CD14-positive monocyte (primary cell): ENCODE data around the gene USB1. TPM values are rescaled to one million over a fixed set of nuclear protein-coding genes. Genes with fewer than 3 reads are reported as not detected.

Source experiments
- DNase-seq, 3 donors: peaks; one replicate each; pipeline ENCODE4 v3.0.0-alpha.2; 2011 to 2022
- H2AFZ ChIP-seq: 2 replicates; pipeline ENCODE4 v1.6.0; 2012; ENCODE audit warnings: mild to moderate bottlenecking, low read depth, low read length, inconsistent platforms; ENCODE audit not compliant: insufficient read depth, poor library complexity, severe bottlenecking
- H3K27ac ChIP-seq, 2 donors: 1 replicate in 1 of 2; 2 replicates in 1 of 2; pipeline ENCODE4 v1.5.1; 2012 to 2013; ENCODE audit warnings: low read length in 2 of 2, control low read depth in 1 of 2, inconsistent platforms in 1 of 2, low read depth in 1 of 2, mild to moderate bottlenecking in 1 of 2
- H3K27me3 ChIP-seq, 2 donors: one replicate each; pipeline versions ENCODE4 v1.6.0 to v1.6.1; 2011 to 2013; ENCODE audit warnings: low read length in 2 of 2; ENCODE audit not compliant: control insufficient read depth in 2 of 2, insufficient read depth in 2 of 2
- H3K36me3 ChIP-seq, 2 donors: replicated peaks in 1 of 2; 1 replicate in 1 of 2; 2 replicates in 1 of 2; pipeline versions ENCODE4 v1.5.1 to v1.6.1; 2012 to 2013; ENCODE audit warnings: low read length in 2 of 2, control low read depth in 1 of 2, inconsistent platforms in 1 of 2, mild to moderate bottlenecking in 1 of 2; ENCODE audit not compliant: insufficient read depth in 2 of 2, control insufficient read depth in 1 of 2
- H3K4me1 ChIP-seq, 2 donors: 1 replicate in 1 of 2; 2 replicates in 1 of 2; pipeline versions ENCODE4 v1.5.1 to v1.6.1; 2012 to 2013; ENCODE audit warnings: low read length in 2 of 2, control low read depth in 1 of 2, inconsistent platforms in 1 of 2, mild to moderate bottlenecking in 1 of 2, moderate library complexity in 1 of 2; ENCODE audit not compliant: insufficient read depth in 2 of 2, control insufficient read depth in 1 of 2
- H3K4me2 ChIP-seq: replicated peaks from 2 replicates; pipeline ENCODE3; 2012; ENCODE audit warnings: low read length, moderate library complexity, mild to moderate bottlenecking; ENCODE audit not compliant: poor library complexity, severe bottlenecking; ENCODE audit errors: extremely low read depth
- H3K4me3 ChIP-seq, 3 experiments: fragments of 200-600 bp in 1 of 3; sonication (generic) in 1 of 3; replicated peaks in 1 of 3; 1 replicate in 2 of 3; 2 replicates in 1 of 3; pipeline ENCODE4 v1.5.1; 2011 to 2013; ENCODE audit warnings: low read length in 3 of 3, mild to moderate bottlenecking in 3 of 3, control low read depth in 2 of 3, low read depth in 2 of 3, inconsistent platforms in 1 of 3, moderate library complexity in 1 of 3
- H3K79me2 ChIP-seq: 2 replicates; pipeline ENCODE4 v1.6.0; 2012; ENCODE audit warnings: mild to moderate bottlenecking, control low read depth, inconsistent platforms, low read length, moderate library complexity; ENCODE audit not compliant: insufficient read depth
- H3K9ac ChIP-seq: 2 replicates; pipeline ENCODE4 v1.6.0; 2017; ENCODE audit warnings: low read length, mild to moderate bottlenecking; ENCODE audit not compliant: insufficient read depth, poor library complexity, severe bottlenecking
- H3K9me3 ChIP-seq, 2 donors: replicated peaks in 1 of 2; 1 replicate in 1 of 2; 2 replicates in 1 of 2; pipeline versions ENCODE4 v1.5.1 to v1.6.1; 2012 to 2013; ENCODE audit warnings: low read length in 2 of 2, control low read depth in 1 of 2; ENCODE audit not compliant: control insufficient read depth in 1 of 2, insufficient read depth in 1 of 2
- H4K20me1 ChIP-seq: 2 replicates; pipeline ENCODE4 v1.6.0; 2012; ENCODE audit warnings: mild to moderate bottlenecking, low read length, control low read depth, moderate library complexity; ENCODE audit not compliant: insufficient read depth
- H3K27ac Mint-ChIP-seq, 7 donors: one replicate each; pipeline ENCODE4 v1.8.0; 2020; ENCODE audit warnings: mild to moderate bottlenecking in 7 of 7, mixed read lengths in 7 of 7, moderate library complexity in 6 of 7, inconsistent platforms in 2 of 7
- H3K27me3 Mint-ChIP-seq, 3 donors: one replicate each; pipeline ENCODE4 v1.8.0; 2021 to 2022; ENCODE audit warnings: low read depth in 3 of 3, mild to moderate bottlenecking in 3 of 3, mixed read lengths in 3 of 3, moderate library complexity in 3 of 3, inconsistent platforms in 1 of 3
- H3K36me3 Mint-ChIP-seq, 2 donors: one replicate each; pipeline ENCODE4 v1.8.0; 2020; ENCODE audit warnings: mixed read lengths in 2 of 2, inconsistent platforms in 1 of 2, mild to moderate bottlenecking in 1 of 2
- H3K4me1 Mint-ChIP-seq: one replicate; pipeline ENCODE4 v1.8.0; 2020; ENCODE audit warnings: mild to moderate bottlenecking, mixed read lengths
- H3K4me3 Mint-ChIP-seq, 2 donors: one replicate each; pipeline ENCODE4 v1.8.0; 2020; ENCODE audit warnings: mild to moderate bottlenecking in 2 of 2, mixed read lengths in 2 of 2, moderate library complexity in 1 of 2
- H3K9me3 Mint-ChIP-seq, 7 donors: one replicate each; pipeline ENCODE4 v1.8.0; 2020 to 2022; ENCODE audit warnings: mixed read lengths in 7 of 7, mild to moderate bottlenecking in 6 of 7, moderate library complexity in 6 of 7, inconsistent platforms in 2 of 7
- CTCF ChIP-seq: fragments of 200-600 bp; IDR thresholded peaks from one replicate; pipeline ENCODE4 v1.8.0; 2022; ENCODE audit warnings: antibody characterized with exemption, mild to moderate bottlenecking
- WGBS: methylation state at CpG from one replicate; pipeline ENCODE4 v1.1.5; 2013; ENCODE audit warnings: missing lambda C conversion rate; ENCODE audit not compliant: insufficient coverage; 5-methylcytosine and 5-hydroxymethylcytosine counted together
- intact Hi-C, 2 donors: fragments of 100-400 bp; cut with micrococcal nuclease; formaldehyde crosslinking; loops; one replicate each; pipeline versions ENCODE4 v1.15.0 to v1.15.1; 2023
- polyA plus RNA-seq, 3 donors: library from polyadenylated mRNA; depleted of rRNA in 1 of 3; unstranded in 2 of 3; stranded (reverse) in 1 of 3; fragments of 300-500 nt in 2 of 3; fragments of >200 nt in 1 of 3; fragmentation: Illumina TruSeq in 2 of 3; gene quantifications; 1 replicate in 2 of 3; 2 replicates in 1 of 3; pipeline ENCODE4 v1.2.3, GENCODE V29; 2012 to 2021

Gene USB1
- polyA plus RNA-seq, 3 donors: 25.7 to 55.7 (median 44.4) TPM

GRCh38 chr16:58042001-58042885 is 41.0 kb downstream of the USB1 start:
- H4K20me1 ChIP-seq: no peaks in the 10 kb centered on the region
- no peak overlapping the region for H3K9ac ChIP-seq
- Mint-ChIP-seq H3K27me3 (no peaks in the 10 kb centered on the region), H3K4me3 (no peak overlapping the region), H3K9me3 (peaks cover 0 to under 1% (median 0%) of the 10 kb centered on the region in 7 donors), H3K4me1 (no peaks in the 10 kb centered on the region), H3K27ac (no peak overlapping the region), H3K36me3 (no peaks in the 10 kb centered on the region)
- H3K9me3 ChIP-seq: no peaks in the 10 kb centered on the region
- H3K79me2 ChIP-seq: no peaks in the 10 kb centered on the region
- no peak for TF ChIP-seq CTCF
- H3K4me2 ChIP-seq: no peak overlapping the region
- intact Hi-C loops: no loop called here
- no peaks in the 10 kb centered on the region for H3K36me3 ChIP-seq
- no peaks in the 10 kb centered on the region for H3K27me3 ChIP-seq
- H3K27ac ChIP-seq: no peak overlapping the region
- no peak for DNase-seq
- 96% methylated on average over 20 of the region's 22 CpGs for WGBS
- no peak overlapping the region for H3K4me3 ChIP-seq
- no peaks in the 10 kb centered on the region for H3K4me1 ChIP-seq
- H2AFZ ChIP-seq: no peak overlapping the region

- Histone ChIP-seq H3K36me3 (no peaks in the 10 kb centered on the region), H3K27me3 (no peaks in the 10 kb centered on the region), H3K9ac (no peak overlapping the region), H3K4me3 (no peak overlapping the region), H3K9me3 (no peaks in the 10 kb centered on the region), H2AFZ (no peak overlapping the region), H3K79me2 (no peaks in the 10 kb centered on the region), H4K20me1 (no peaks in the 10 kb centered on the region), H3K4me2 (no peak overlapping the region), H3K4me1 (no peaks in the 10 kb centered on the region), H3K27ac (no peak overlapping the region)
- Mint-ChIP-seq H3K9me3 (no peaks in the 10 kb centered on the region), H3K4me1 (no peaks in the 10 kb centered on the region), H3K4me3 (no peak overlapping the region), H3K27me3 (no peaks in the 10 kb centered on the region), H3K36me3 (no peaks in the 10 kb centered on the region), H3K27ac (no peak overlapping the region)
- TF ChIP-seq CTCF: no peak
- whole genome bisulfite sequencing: 96% methylated on average over 9 of the region's 16 CpGs
- intact Hi-C loops: no loop called here
- no peak for DNase-seq
These were observed 41.8 kb downstream of the USB1 start for GRCh38 chr16:58042886-58043515.
